Transverse colon (tissue), 4 donors: Measurements from ENCODE around the gene ASAP3. TPM values are rescaled to one million over a fixed set of nuclear protein-coding genes. Genes with fewer than 3 reads are reported as not detected.

Source experiments
- DNase-seq: peaks from one replicate; pipeline ENCODE4 v3.0.0-alpha.2; 2019
- H3K27ac ChIP-seq, 4 donors: fragments of 200-600 bp; sonication (generic); 2 replicates each; pipeline ENCODE4 v1.5.1; 2016 to 2018; ENCODE audit warnings: inconsistent platforms in 4 of 4
- H3K27me3 ChIP-seq: fragments of 200-600 bp; sonication (generic); 2 replicates; pipeline ENCODE4 v1.5.1; 2017; ENCODE audit warnings: inconsistent platforms
- H3K36me3 ChIP-seq, 4 donors: fragments of 200-600 bp; sonication (generic); 2 replicates each; pipeline ENCODE4 v1.5.1; 2017 to 2019; ENCODE audit warnings: inconsistent platforms in 4 of 4
- H3K4me1 ChIP-seq, 4 donors: fragments of 200-600 bp; sonication (generic); 2 replicates each; pipeline ENCODE4 v1.5.1; 2017 to 2020; ENCODE audit warnings: inconsistent platforms in 4 of 4
- H3K4me3 ChIP-seq, 4 donors: fragments of 200-600 bp; sonication (generic); 1 replicate in 1 of 4; 2 replicates in 3 of 4; pipeline versions ENCODE4 v1.5.1 to v1.6.1; 2017 to 2019; ENCODE audit warnings: inconsistent platforms in 4 of 4
- H3K9me3 ChIP-seq, 2 donors: fragments of 200-600 bp; sonication (generic); 2 replicates each; pipeline ENCODE4 v1.5.1; 2017 to 2019; ENCODE audit warnings: inconsistent platforms in 2 of 2
- EP300 ChIP-seq: sonication (generic); formaldehyde crosslinking; IDR thresholded peaks from one replicate; pipeline ENCODE4 v1.6.1; 2017; ENCODE audit warnings: antibody characterized with exemption, low read depth
- POLR2A ChIP-seq: fragments of 450-650 bp; IDR thresholded peaks from one replicate; pipeline ENCODE4 v1.6.1; 2016; ENCODE audit warnings: antibody characterized with exemption, mild to moderate bottlenecking, moderate library complexity
- POLR2AphosphoS5 ChIP-seq, 3 donors: sonication (generic); formaldehyde crosslinking; IDR thresholded peaks; one replicate each; pipeline ENCODE4 v1.6.1; 2016; ENCODE audit warnings: antibody characterized with exemption in 3 of 3
- whole genome bisulfite sequencing, 2 donors: methylation state at CpG; one replicate each; pipeline ENCODE4 v1.1.5; 2018; ENCODE audit warnings: low coverage in 1 of 2; 5-methylcytosine and 5-hydroxymethylcytosine counted together
- in situ Hi-C, 4 donors: fragments of 200-750 bp; cut with MboI; loops; one replicate each; pipeline versions ENCODE4 v1.15.0 to v1.15.1; 2017; ENCODE audit warnings: low sequenced_read_pairs in 3 of 4, low pct_ligation_motif_present in 1 of 4, low pct_unique_long_range_greater_than_20kb in 1 of 4
- intact Hi-C: fragments of 100-400 bp; cut with DNase I; formaldehyde crosslinking; loops from one replicate; pipeline ENCODE4 v1.15.1; 2023; ENCODE audit warnings: low total_unique reads
- total RNA-seq, 4 donors: library from RNA; depleted of rRNA; stranded (reverse); fragments of >200 nt; gene quantifications; one replicate each; pipeline ENCODE4 v1.1.0, GENCODE V29; 2016
- TF ChIP-seq, protein P1 (sequence below), 5 experiments: fragments of 200-600 bp in 3 of 5; fragments of 450-650 bp in 2 of 5; sonication (generic) in 3 of 5; IDR thresholded peaks; 1 replicate in 2 of 5; 2 replicates in 3 of 5; pipeline ENCODE4 v1.5.1; 2016 to 2017; ENCODE audit warnings: antibody characterized with exemption in 5 of 5, inconsistent platforms in 3 of 5, mild to moderate bottlenecking in 2 of 5, moderate library complexity in 1 of 5

The ASAP3 gene
- total RNA-seq, 4 donors from 2014 or later = 38.2 to 62.9 (median 48.3) TPM

DNA sequence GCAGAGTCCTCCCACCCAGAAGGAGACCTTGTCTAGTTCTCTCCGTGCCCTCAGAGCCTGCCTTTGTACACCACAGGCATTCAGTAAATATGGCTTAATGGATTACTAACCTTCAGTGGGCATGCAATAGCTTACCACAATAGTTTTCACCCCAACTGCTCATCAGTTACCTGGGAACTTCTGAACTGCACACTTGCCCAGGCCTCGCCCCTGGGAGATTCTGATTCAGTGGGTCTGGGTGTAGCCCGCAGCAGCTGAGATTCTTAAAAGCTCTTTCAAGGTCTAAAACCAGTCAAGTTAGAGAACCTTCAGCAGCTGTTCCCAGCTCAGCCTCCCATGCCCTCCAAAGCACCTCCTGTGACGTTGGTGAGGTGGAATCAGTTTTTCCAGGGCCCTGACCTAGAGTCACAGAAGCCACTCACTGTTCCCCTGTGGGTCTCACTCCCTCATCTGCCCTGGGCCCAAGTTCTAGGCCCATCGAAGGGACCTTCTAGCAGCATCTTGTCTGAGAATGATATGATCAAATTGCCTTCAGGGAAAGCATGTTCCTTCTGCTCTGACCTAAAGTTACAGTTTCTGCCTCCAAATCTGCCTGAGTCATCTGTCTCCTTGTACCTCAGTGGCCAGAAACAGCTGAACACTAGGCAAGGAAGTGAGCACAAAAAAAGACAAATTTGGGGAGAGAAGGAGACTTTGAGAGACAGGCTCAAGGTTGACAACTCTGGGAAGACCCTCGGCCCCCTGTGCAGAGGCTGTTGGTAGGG, 10.8 kb downstream of the ASAP3 start:
- DNase-seq = no peak
- peaks cover 0 to 9% (median 4%) of the 10 kb centered on the region in 4 donors for H3K4me1 ChIP-seq
- TF ChIP-seq POLR2AphosphoS5 (IDR thresholded peaks at IDR 0.05) = no peak
- TF ChIP-seq, protein P1, sequence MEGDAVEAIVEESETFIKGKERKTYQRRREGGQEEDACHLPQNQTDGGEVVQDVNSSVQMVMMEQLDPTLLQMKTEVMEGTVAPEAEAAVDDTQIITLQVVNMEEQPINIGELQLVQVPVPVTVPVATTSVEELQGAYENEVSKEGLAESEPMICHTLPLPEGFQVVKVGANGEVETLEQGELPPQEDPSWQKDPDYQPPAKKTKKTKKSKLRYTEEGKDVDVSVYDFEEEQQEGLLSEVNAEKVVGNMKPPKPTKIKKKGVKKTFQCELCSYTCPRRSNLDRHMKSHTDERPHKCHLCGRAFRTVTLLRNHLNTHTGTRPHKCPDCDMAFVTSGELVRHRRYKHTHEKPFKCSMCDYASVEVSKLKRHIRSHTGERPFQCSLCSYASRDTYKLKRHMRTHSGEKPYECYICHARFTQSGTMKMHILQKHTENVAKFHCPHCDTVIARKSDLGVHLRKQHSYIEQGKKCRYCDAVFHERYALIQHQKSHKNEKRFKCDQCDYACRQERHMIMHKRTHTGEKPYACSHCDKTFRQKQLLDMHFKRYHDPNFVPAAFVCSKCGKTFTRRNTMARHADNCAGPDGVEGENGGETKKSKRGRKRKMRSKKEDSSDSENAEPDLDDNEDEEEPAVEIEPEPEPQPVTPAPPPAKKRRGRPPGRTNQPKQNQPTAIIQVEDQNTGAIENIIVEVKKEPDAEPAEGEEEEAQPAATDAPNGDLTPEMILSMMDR (IDR thresholded peaks at IDR 0.05) = no peak
- no peak for TF ChIP-seq POLR2A
- TF ChIP-seq EP300 = no peak
- no peak overlapping the region for H3K4me3 ChIP-seq
- H3K9me3 ChIP-seq = no peaks in the 10 kb centered on the region
- H3K27ac ChIP-seq = no peak overlapping the region
- H3K27me3 ChIP-seq = no peaks in the 10 kb centered on the region
- H3K36me3 ChIP-seq = no peaks in the 10 kb centered on the region
- WGBS, 2 donors = 88% methylated on average over 6 of the region's 6 CpGs; no CpG with 5 or more reads in 1 of the 2 donors
- in situ Hi-C loops (no loop called here), intact Hi-C loops (no loop called here)

DNA sequence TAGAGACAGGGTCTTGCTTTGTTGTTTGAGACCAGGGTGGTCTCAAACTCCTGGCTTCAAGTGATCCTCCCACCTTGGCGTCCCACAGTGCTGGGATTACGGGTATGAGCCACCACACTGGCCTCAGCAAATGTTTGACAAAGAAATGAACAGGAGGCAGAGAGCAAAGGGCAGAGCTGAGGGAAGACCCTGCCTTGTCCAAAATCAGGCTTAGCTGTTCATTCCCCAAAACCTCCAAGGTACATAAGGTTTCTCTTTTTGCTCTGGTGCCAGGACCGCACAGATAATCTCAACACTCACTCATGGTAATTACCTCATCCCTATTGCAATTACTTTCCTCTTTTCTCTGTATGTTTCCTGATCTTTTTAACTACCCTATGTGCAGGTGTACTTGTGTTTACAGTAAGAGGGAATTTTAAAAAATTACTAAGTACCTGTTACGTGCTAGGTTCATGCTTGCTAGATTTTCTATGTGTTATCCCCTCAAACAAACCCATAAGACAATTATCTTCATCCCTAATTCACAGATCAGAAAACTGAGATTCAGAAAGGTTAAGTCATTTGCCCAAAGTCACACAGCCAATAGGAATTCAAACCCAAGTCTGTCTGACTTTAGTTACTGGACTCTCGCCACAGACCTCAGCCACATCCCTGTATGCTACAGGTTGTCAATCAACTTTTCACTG, 11.5 kb downstream of the ASAP3 start:
- TF ChIP-seq, protein P1 (IDR thresholded peaks at IDR 0.05) = no peak
- TF ChIP-seq POLR2A (no peak), POLR2AphosphoS5 (IDR thresholded peaks at IDR 0.05) (no peak), EP300 (no peak)
- H3K27me3 ChIP-seq = no peaks in the 10 kb centered on the region
- peaks cover 0 to 9% (median 4%) of the 10 kb centered on the region in 4 donors for H3K4me1 ChIP-seq
- in situ Hi-C loops (no loop called here), intact Hi-C loops (no loop called here)
- no peak for DNase-seq
- H3K9me3 ChIP-seq = no peaks in the 10 kb centered on the region
- no peak overlapping the region for H3K27ac ChIP-seq
- WGBS, 2 donors = 70 to 76% methylated on average over 4 to 5 of the region's 5 CpGs
- no peak overlapping the region for H3K4me3 ChIP-seq
- H3K36me3 ChIP-seq = no peaks in the 10 kb centered on the region

DNA sequence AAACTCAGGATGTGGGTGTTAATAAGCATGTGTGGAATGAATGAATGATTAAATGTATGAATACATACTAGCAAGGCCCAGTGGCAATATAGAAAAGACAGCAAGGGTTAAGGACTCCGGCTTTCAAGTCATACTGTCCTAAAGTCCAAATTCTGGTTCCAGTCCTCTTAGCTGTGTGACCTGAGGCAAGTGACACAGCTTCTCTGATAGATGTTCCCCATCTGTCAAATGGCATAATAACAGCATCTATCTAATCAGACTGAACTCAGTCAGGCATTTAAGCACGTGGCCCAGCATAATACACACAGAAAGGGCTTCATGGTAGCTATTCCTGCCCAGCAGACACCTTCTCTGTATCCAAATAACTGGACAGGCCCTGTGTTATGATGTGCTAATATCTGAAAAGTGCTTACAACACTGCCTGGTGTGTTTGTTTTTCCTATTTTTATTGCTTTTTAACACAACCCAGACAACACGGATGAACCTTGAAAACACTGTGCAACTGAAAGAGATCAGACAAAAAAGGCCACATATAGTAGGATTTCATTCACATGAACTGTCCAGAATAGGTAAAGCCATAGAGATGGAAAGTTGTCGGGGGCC, 12.4 kb downstream of the ASAP3 start:
- intact Hi-C loops = no loop called here
- H3K36me3 ChIP-seq = no peaks in the 10 kb centered on the region
- in situ Hi-C loops = no loop called here
- H3K4me1 ChIP-seq = peaks cover 0 to 9% (median 4%) of the 10 kb centered on the region in 4 donors
- WGBS, 2 donors = 46 to 66% methylated on average over 2 to 4 of the region's 4 CpGs
- peak overlapping the region in 1 of 4 donors; percentile 25 for H3K27ac ChIP-seq
- H3K27me3 ChIP-seq = no peaks in the 10 kb centered on the region
- no peaks in the 10 kb centered on the region for H3K9me3 ChIP-seq
- H3K4me3 ChIP-seq = no peak overlapping the region
- no peak for DNase-seq
- TF ChIP-seq, protein P1 (IDR thresholded peaks at IDR 0.05) = no peak
- no peak for TF ChIP-seq EP300
- TF ChIP-seq POLR2AphosphoS5 (IDR thresholded peaks at IDR 0.05) = no peak
- no peak for TF ChIP-seq POLR2A
